ENCODE results near the gene HS3ST4. TPM values are rescaled to one million over a fixed set of nuclear protein-coding genes. Genes with fewer than 3 reads are reported as not detected.
"Not testable (repeated sequence)": the region's sequence is repeated elsewhere in the genome, so short reads cannot be mapped to it uniquely, and the experiment has no call there.

Gene HS3ST4
- total RNA-seq, 1 donor from 2014 or later = not detected

DNA sequence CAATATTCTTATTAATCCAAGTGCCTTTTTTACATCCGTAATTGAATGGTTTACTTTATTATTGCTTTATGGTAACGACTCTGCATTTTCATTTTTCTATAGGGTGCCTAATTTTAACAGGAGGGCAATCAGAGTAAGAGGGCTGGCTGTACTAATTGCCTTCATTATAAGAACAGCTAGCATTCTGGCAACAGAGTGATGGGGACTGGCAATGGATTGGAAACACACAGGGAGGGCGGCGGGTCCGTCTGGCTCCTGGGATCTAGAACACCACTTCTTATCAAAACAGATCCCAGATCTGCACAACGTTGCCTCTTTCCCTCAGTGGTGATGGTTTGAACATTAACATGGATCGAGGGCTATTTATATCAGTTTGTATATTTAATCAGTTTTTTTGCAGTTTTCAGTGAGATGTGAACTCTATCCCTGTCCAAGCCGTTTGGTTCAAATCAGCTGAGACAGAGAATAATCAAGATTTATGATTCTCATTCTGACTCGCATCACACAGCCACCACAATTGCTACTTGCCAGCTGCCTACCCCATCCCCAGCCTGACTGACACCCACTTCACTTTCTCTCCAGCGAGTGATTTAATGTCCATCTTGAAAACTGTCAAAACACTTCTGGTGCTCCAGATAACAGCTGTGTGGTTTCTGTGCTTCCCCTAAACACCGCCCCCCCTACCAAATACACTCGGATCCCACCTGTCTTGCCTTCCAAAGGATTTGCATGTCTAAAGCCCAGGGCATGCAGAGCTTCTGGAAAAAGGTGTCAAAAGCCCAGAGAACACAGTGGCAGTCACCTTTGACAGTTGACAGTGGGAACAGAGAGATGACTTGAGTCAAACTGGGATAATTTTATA lies 327.9 kb downstream of the HS3ST4 start:
- no peak for DNase-seq (ENCODE audit: low read depth)
- no peak overlapping the region for H3K4me3 ChIP-seq (ENCODE audit: low read depth, low read length)
- no peak for TF ChIP-seq CTCF (conservative IDR thresholded peaks at IDR 0.05; ENCODE audit: low read depth, low read length)

- DNase-seq (ENCODE audit: low read depth) = no peak
- no peak overlapping the region for H3K4me3 ChIP-seq (ENCODE audit: low read depth, low read length)
- no peak for TF ChIP-seq CTCF (conservative IDR thresholded peaks at IDR 0.05; ENCODE audit: low read depth, low read length)
Observed at GRCh38 chr16:26026709-26027450, 335.1 kb downstream of the HS3ST4 start.

- no peak for TF ChIP-seq CTCF (conservative IDR thresholded peaks at IDR 0.05; ENCODE audit: low read depth, low read length)
- no peak for DNase-seq (ENCODE audit: low read depth)
- H3K4me3 ChIP-seq (ENCODE audit: low read depth, low read length) = no peak overlapping the region
Observed at GRCh38 chr16:26031286-26031685, 339.5 kb downstream of the HS3ST4 start.

- DNase-seq (ENCODE audit: low read depth); H3K4me3 ChIP-seq (ENCODE audit: low read depth, low read length): not testable (repeated sequence)
Observed at GRCh38 chr16:26032661-26033060, 340.9 kb downstream of the HS3ST4 start.

DNA sequence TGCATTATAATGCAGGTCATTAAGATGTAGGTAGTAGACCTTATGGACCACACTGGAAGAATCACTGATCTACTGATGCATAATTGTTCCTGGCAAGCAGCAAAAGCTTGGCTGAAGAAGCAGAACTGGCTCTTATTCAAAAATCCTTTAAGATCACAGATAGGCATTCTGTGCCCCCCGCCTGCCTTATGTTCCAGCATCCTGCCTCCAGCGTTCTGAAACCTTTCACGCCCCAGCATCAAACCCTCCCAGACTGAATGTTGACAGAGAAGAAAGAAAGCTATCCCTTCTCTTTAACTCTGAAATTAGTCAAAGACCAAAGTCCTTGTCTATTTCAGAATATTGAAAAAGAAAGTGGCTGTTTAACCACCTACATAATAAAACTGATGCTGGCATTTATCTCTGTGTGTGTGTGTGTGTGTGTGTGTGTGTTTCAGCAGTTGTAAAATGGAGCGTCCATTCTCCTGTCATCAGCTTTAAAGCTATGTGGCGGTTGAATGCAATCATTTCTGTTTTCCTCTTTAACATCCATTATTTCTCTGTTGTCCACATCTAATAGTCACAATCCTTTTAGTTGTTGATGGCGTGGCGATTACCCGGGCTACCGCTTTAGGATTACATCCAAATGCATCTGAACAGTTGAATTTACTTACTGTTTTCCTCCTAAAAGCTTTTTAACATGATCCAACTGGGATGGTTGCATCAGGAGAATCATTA lies 350.4 kb downstream of the HS3ST4 start:
- TF ChIP-seq CTCF (conservative IDR thresholded peaks at IDR 0.05; ENCODE audit: low read depth, low read length) = no peak
- no peak for DNase-seq (ENCODE audit: low read depth)

DNA sequence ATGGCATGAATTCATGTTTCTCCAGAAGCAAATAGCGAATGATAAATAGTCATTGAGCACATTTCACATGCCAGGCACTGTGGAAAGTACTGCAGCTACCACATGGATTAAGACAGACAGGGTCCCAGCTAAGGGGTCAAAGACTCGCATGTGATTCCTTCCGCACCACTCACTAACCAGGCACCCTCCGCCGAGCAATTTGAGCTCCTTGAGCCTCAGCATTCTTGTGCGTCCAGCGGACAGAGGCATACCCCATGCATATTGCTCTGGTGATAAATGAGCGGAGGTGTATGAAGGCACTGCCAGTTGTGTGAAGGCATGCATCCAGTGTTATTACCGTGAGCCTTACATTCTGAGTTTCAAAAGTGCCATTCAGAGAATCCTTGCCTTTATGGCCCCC lies 358.7 kb downstream of the HS3ST4 start:
- no peak for DNase-seq (ENCODE audit: low read depth)
- no peak overlapping the region for H3K4me3 ChIP-seq (ENCODE audit: low read depth, low read length)
- TF ChIP-seq CTCF (conservative IDR thresholded peaks at IDR 0.05; ENCODE audit: low read depth, low read length) = no peak

More for the DNA sequence above, 350.4 kb downstream of the HS3ST4 start:
- H3K4me3 ChIP-seq (ENCODE audit: low read depth, low read length) = no peak overlapping the region

GRCh38 chr16:26051063-26051462 lies 359.3 kb downstream of the HS3ST4 start:
- no peak overlapping the region for H3K4me3 ChIP-seq (ENCODE audit: low read depth, low read length)
- no peak for DNase-seq (ENCODE audit: low read depth)

More at GRCh38 chr16:26051063-26051462, 359.3 kb downstream of the HS3ST4 start:
- TF ChIP-seq CTCF (conservative IDR thresholded peaks at IDR 0.05; ENCODE audit: low read depth, low read length) = no peak

Measured in epithelial cell of proximal tubule (primary cell).